T-cell (primary cell): ENCODE results near the gene PRKAG2. TPM values are rescaled to one million over a fixed set of nuclear protein-coding genes. Genes with fewer than 3 reads are reported as not detected.
A peak's percentile ranks its signal among the peaks of the same experiment; 100 is the strongest.
"Not testable (repeated sequence)": the region's sequence is repeated elsewhere in the genome, so short reads cannot be mapped to it uniquely, and the experiment has no call there.

Source experiments
- ATAC-seq, 4 experiments: fragments of 200-7000 bp in 3 of 4; fragments of 150-1000 bp in 1 of 4; cut with Tn5 transposase; replicated peaks in 1 of 4; 1 replicate in 3 of 4; 2 replicates in 1 of 4; pipeline ENCODE4 v1.10.0; 2021; ENCODE audit warnings: moderate library complexity in 3 of 4, mild to moderate bottlenecking in 2 of 4, moderate number of reproducible peaks in 1 of 4
- CTCF ChIA-PET, 2 donors: fragments of 300-600 bp; sonication (Branson Sonifier 250); formaldehyde crosslinking; loops; one replicate each; lab custom pipeline; 2022; ENCODE audit warnings: antibody characterized with exemption in 2 of 2; lab: Charles Lee
- POLR2A ChIA-PET, 2 donors: fragments of 300-600 bp; sonication (Branson Sonifier 250); formaldehyde crosslinking; loops; one replicate each; lab custom pipeline; 2022; ENCODE audit warnings: antibody characterized with exemption in 2 of 2; lab: Charles Lee
- DNase-seq, 35 experiments: peaks; one replicate each; pipeline versions ENCODE4 v3.0.0 to v3.0.0-alpha.2; 2013 to 2023
- H3K27ac ChIP-seq: one replicate; pipeline ENCODE4 v1.5.1; 2013; ENCODE audit warnings: low read length
- H3K27me3 ChIP-seq, 2 experiments: replicated peaks in 1 of 2; 1 replicate in 1 of 2; 2 replicates in 1 of 2; pipeline versions ENCODE4 v1.6.1 to v1.7.0; 2013; ENCODE audit warnings: low read length in 1 of 2, mixed read lengths in 1 of 2; ENCODE audit not compliant: control insufficient read depth in 2 of 2, insufficient read depth in 2 of 2; ENCODE audit errors: extremely low read depth in 1 of 2
- H3K36me3 ChIP-seq, 2 donors: 1 replicate in 1 of 2; 2 replicates in 1 of 2; pipeline versions ENCODE4 v1.6.1 to v1.7.0; 2013; ENCODE audit warnings: low read length in 1 of 2; ENCODE audit not compliant: control insufficient read depth in 2 of 2, insufficient read depth in 1 of 2; ENCODE audit errors: extremely low read depth in 1 of 2
- H3K4me1 ChIP-seq, 2 experiments: 1 replicate in 1 of 2; 2 replicates in 1 of 2; pipeline versions ENCODE4 v1.6.1 to v1.7.0; 2013; ENCODE audit warnings: low read length in 2 of 2, mixed read lengths in 1 of 2; ENCODE audit not compliant: insufficient read depth in 2 of 2, control insufficient read depth in 1 of 2; ENCODE audit errors: extremely low read depth in 1 of 2
- H3K4me3 ChIP-seq, 2 donors: 1 replicate in 1 of 2; 2 replicates in 1 of 2; pipeline versions ENCODE4 v1.5.1 to v1.7.0; 2013; ENCODE audit warnings: mild to moderate bottlenecking in 2 of 2, low read length in 1 of 2, moderate library complexity in 1 of 2; ENCODE audit not compliant: control insufficient read depth in 1 of 2; ENCODE audit errors: extremely low read depth in 1 of 2
- H3K9me3 ChIP-seq: 2 replicates; pipeline ENCODE4 v1.7.0; 2013
- H3K27ac Mint-ChIP-seq, 2 donors: one replicate each; pipeline ENCODE4 v1.8.0; 2020 to 2021; ENCODE audit warnings: mild to moderate bottlenecking in 2 of 2, mixed read lengths in 2 of 2
- H3K27me3 Mint-ChIP-seq, 2 donors: one replicate each; pipeline ENCODE4 v1.8.0; 2021 to 2022; ENCODE audit warnings: mixed read lengths in 2 of 2
- H3K36me3 Mint-ChIP-seq: one replicate; pipeline ENCODE4 v1.8.0; 2021; ENCODE audit warnings: mixed read lengths
- H3K4me1 Mint-ChIP-seq, 3 donors: one replicate each; pipeline ENCODE4 v1.8.0; 2020 to 2022; ENCODE audit warnings: mixed read lengths in 3 of 3, mild to moderate bottlenecking in 1 of 3
- H3K4me3 Mint-ChIP-seq, 3 donors: one replicate each; pipeline ENCODE4 v1.8.0; 2020 to 2022; ENCODE audit warnings: mild to moderate bottlenecking in 3 of 3, mixed read lengths in 3 of 3, moderate library complexity in 3 of 3
- H3K9me3 Mint-ChIP-seq, 3 donors: one replicate each; pipeline ENCODE4 v1.8.0; 2020 to 2022; ENCODE audit warnings: mixed read lengths in 3 of 3
- WGBS: methylation state at CpG from one replicate; pipeline ENCODE4 v1.1.5; 2013; ENCODE audit warnings: missing lambda C conversion rate; ENCODE audit not compliant: insufficient coverage; 5-methylcytosine and 5-hydroxymethylcytosine counted together
- total RNA-seq, 35 experiments: library from RNA in 6 of 35; stranded (reverse) in 6 of 35; fragments of 120-200 nt in 1 of 35; gene quantifications; one replicate each; pipeline versions ENCODE4 v1.2.1 to v1.2.4 and lab custom pipeline; 2013 to 2026

Gene PRKAG2
- total RNA-seq, 5 donors from 2014 or later (not counting 1 experiment from before 2014, with no cell fraction given) = 43.0 to 59.9 (median 49.3) TPM

- H3K4me3 Mint-ChIP-seq = no peak overlapping the region
- WGBS = 79% methylated on average over 2 of the region's 4 CpGs
- peaks cover 14% of the 10 kb centered on the region for H3K36me3 Mint-ChIP-seq
- POLR2A ChIA-PET = no interaction called here
- no peaks in the 10 kb centered on the region for H3K9me3 Mint-ChIP-seq
- H3K4me1 ChIP-seq = peaks cover 0 to 15% of the 10 kb centered on the region in 2 experiments
- no peak overlapping the region for H3K4me3 ChIP-seq
- ATAC-seq (no peak), DNase-seq (no peak)
- no peak overlapping the region for H3K27ac Mint-ChIP-seq
- H3K27me3 Mint-ChIP-seq = no peaks in the 10 kb centered on the region
- H3K9me3 ChIP-seq = no peaks in the 10 kb centered on the region
- no peaks in the 10 kb centered on the region for H3K27me3 ChIP-seq
- CTCF ChIA-PET = no interaction called here
- H3K27ac ChIP-seq = no peak overlapping the region
- peaks cover 0 to 4% of the 10 kb centered on the region in 2 donors for H3K36me3 ChIP-seq
- peaks cover 4 to 20% (median 16%) of the 10 kb centered on the region in 3 donors for H3K4me1 Mint-ChIP-seq
These were observed 76.1 kb downstream of the PRKAG2 start for GRCh38 chr7:151800861-151801260.

- Mint-ChIP-seq H3K27me3 (no peaks in the 10 kb centered on the region), H3K36me3 (peaks cover 14% of the 10 kb centered on the region), H3K4me1 (peaks cover 4 to 22% (median 19%) of the 10 kb centered on the region in 3 donors), H3K9me3 (no peaks in the 10 kb centered on the region), H3K4me3 (no peak overlapping the region), H3K27ac (no peak overlapping the region)
- H3K36me3 ChIP-seq = peaks cover 0 to 4% of the 10 kb centered on the region in 2 donors
- peaks cover 0 to 19% of the 10 kb centered on the region in 2 experiments for H3K4me1 ChIP-seq
- H3K27me3 ChIP-seq = no peaks in the 10 kb centered on the region
- ChIA-PET POLR2A (no interaction called here), CTCF (interaction anchor here in 1 of 2 donors (0.7 kb wide), 1 partner anchor 32 kb away, joined by 3 read pairs; no protein-coding TSS in a partner anchor)
- no peaks in the 10 kb centered on the region for H3K9me3 ChIP-seq
- DNase-seq (no peak), ATAC-seq (no peak)
- H3K27ac ChIP-seq = no peak overlapping the region
- 100% methylated on average over 1 of the region's 7 CpGs for WGBS
- no peak overlapping the region for H3K4me3 ChIP-seq
These were observed 76.5 kb downstream of the PRKAG2 start for GRCh38 chr7:151800391-151800790.

- Histone ChIP-seq H3K4me1 (peaks cover 0 to 25% of the 10 kb centered on the region in 2 experiments), H3K27me3 (no peaks in the 10 kb centered on the region), H3K36me3 (peaks cover 0 to 4% of the 10 kb centered on the region in 2 donors), H3K4me3 (no peak overlapping the region), H3K9me3 (no peaks in the 10 kb centered on the region), H3K27ac (no peak overlapping the region)
- Mint-ChIP-seq H3K9me3 (no peaks in the 10 kb centered on the region), H3K4me3 (no peak overlapping the region), H3K36me3 (peaks cover 9% of the 10 kb centered on the region), H3K27ac (no peak overlapping the region), H3K27me3 (no peaks in the 10 kb centered on the region), H3K4me1 (peaks cover 4 to 28% (median 24%) of the 10 kb centered on the region in 3 donors)
- ChIA-PET POLR2A (no interaction called here), CTCF (no interaction called here)
- DNase-seq = no peak
- WGBS = 96% methylated on average over 11 of the region's 15 CpGs
- ATAC-seq = no peak
These were observed 77.4 kb downstream of the PRKAG2 start for GRCh38 chr7:151799506-151799905.

- Mint-ChIP-seq H3K36me3 (peaks cover 4% of the 10 kb centered on the region), H3K27ac (no peak overlapping the region), H3K4me1 (peaks cover 4 to 30% (median 24%) of the 10 kb centered on the region in 3 donors), H3K27me3 (no peaks in the 10 kb centered on the region), H3K4me3 (no peak overlapping the region), H3K9me3 (no peaks in the 10 kb centered on the region)
- ChIA-PET CTCF (no interaction called here), POLR2A (no interaction called here)
- WGBS = 100% methylated on average over 5 of the region's 10 CpGs
- Histone ChIP-seq H3K4me3 (no peak overlapping the region), H3K4me1 (peaks cover 0 to 25% of the 10 kb centered on the region in 2 experiments), H3K9me3 (no peaks in the 10 kb centered on the region), H3K27ac (no peak overlapping the region), H3K27me3 (no peaks in the 10 kb centered on the region), H3K36me3 (peaks cover 0 to 4% of the 10 kb centered on the region in 2 donors)
- DNase-seq (no peak), ATAC-seq (no peak)
These were observed 78.0 kb downstream of the PRKAG2 start for GRCh38 chr7:151798851-151799448.

- H3K36me3 Mint-ChIP-seq, CTCF ChIA-PET, DNase-seq, H3K9me3 ChIP-seq, H3K27me3 ChIP-seq, POLR2A ChIA-PET, H3K27ac ChIP-seq, H3K4me3 Mint-ChIP-seq, H3K36me3 ChIP-seq, H3K27me3 Mint-ChIP-seq, H3K9me3 Mint-ChIP-seq, ATAC-seq, H3K27ac Mint-ChIP-seq, H3K4me3 ChIP-seq: not testable (repeated sequence)
- H3K4me1 Mint-ChIP-seq = peaks cover 4 to 30% (median 25%) of the 10 kb centered on the region in 3 donors
- WGBS = 100% methylated on average over 1 of the region's 11 CpGs
- H3K4me1 ChIP-seq = peaks cover 0 to 25% of the 10 kb centered on the region in 2 experiments
These were observed 79.1 kb downstream of the PRKAG2 start for GRCh38 chr7:151797667-151798307.

- DNase-seq (peak in 1 of 35 experiments; percentile 15), ATAC-seq (no peak)
- Mint-ChIP-seq H3K9me3 (no peaks in the 10 kb centered on the region), H3K27me3 (no peaks in the 10 kb centered on the region), H3K4me1 (peaks cover under 1 to 30% (median 24%) of the 10 kb centered on the region in 3 donors), H3K4me3 (no peak overlapping the region), H3K36me3 (peaks cover 4% of the 10 kb centered on the region), H3K27ac (no peak overlapping the region)
- Histone ChIP-seq H3K4me1 (peaks cover 0 to 25% of the 10 kb centered on the region in 2 experiments), H3K36me3 (peaks cover 0 to 4% of the 10 kb centered on the region in 2 donors), H3K9me3 (no peaks in the 10 kb centered on the region), H3K27me3 (no peaks in the 10 kb centered on the region), H3K4me3 (no peak overlapping the region), H3K27ac (no peak overlapping the region)
- POLR2A ChIA-PET = no interaction called here
- CTCF ChIA-PET = no interaction called here
- WGBS = 60% methylated on average over 10 of the region's 17 CpGs
These were observed 79.9 kb downstream of the PRKAG2 start for GRCh38 chr7:151796871-151797537.
